ENCODE data around the gene OGT. TPM values are rescaled to one million over a fixed set of nuclear protein-coding genes. Genes with fewer than 3 reads are reported as not detected.

OGT gene
- total and polyA plus RNA-seq, 10 of the 15 experiments (the other 5 are each of a cell fraction or from before 2014, with no cell fraction given): 38.2 to 671 (median 107) TPM

DNA sequence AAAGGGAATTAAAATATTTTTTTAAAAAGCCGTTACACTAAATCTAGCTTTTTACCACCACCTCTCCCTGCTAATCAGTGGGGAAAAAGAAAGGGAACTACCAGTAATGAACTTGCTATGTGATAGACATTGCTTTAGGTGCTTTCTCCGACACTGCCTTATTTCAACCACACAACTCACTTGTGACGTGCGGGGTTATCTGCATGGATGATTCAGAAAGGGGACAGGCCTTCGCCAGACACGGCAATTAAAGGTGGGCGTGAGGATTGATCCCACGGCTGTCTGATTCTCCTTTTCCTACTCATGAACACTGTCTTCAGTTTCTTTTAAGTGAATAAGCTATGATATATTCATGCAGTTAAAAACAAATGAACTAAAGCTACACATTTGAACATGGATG, 86.3 kb downstream of the OGT start (continued):
- TF ChIP-seq RB1 (IDR thresholded peaks at IDR 0.05; ENCODE audit: borderline replicate concordance) (no peak), TCF12 (IDR thresholded peaks at IDR 0.05; ENCODE audit: low read depth, low read length) (peak; percentile 75), POLR2AphosphoS5 (IDR thresholded peaks at IDR 0.05; ENCODE audit: low read length) (no peak), EP300 (IDR thresholded peaks at IDR 0.05; ENCODE audit: borderline replicate concordance in 1 of 2, control insufficient read depth in 1 of 2, low read depth in 2 of 2, low read length in 2 of 2) (peak; percentile 66 to 89; a peak in 2 of 4 replicates), PAX5 (IDR thresholded peaks at IDR 0.05; ENCODE audit: borderline replicate concordance, low read depth, low read length) (peak; percentile 87), CEBPB (IDR thresholded peaks at IDR 0.05; ENCODE audit: borderline replicate concordance in 1 of 2, low read depth in 2 of 2, low read length in 2 of 2) (no peak), BCL11A (IDR thresholded peaks at IDR 0.05; ENCODE audit: low read depth, low read length) (peak; percentile 74; the same call in 1 of the 2 replicates), PML (IDR thresholded peaks at IDR 0.05; ENCODE audit: low read length) (no peak), POU2F2 (IDR thresholded peaks at IDR 0.05; ENCODE audit: borderline replicate concordance, low read depth, low read length) (peak; percentile 49; the same call in 1 of the 3 replicates), MTA2 (IDR thresholded peaks at IDR 0.05; ENCODE audit: low read depth) (peak; percentile 93), TARDBP (IDR thresholded peaks at IDR 0.05; ENCODE audit: borderline replicate concordance) (no peak), MEF2B (IDR thresholded peaks at IDR 0.05; ENCODE audit: partially characterized antibody, poor library complexity, severe bottlenecking) (peak; percentile 52), SPI1 (IDR thresholded peaks at IDR 0.05; ENCODE audit: borderline replicate concordance, insufficient read depth, low read depth, low read length) (no peak), KLF5 (IDR thresholded peaks at IDR 0.05; ENCODE audit: partially characterized antibody) (no peak), BHLHE40 (IDR thresholded peaks at IDR 0.05; ENCODE audit: borderline replicate concordance in 1 of 2, low read depth in 2 of 2, low read length in 1 of 2) (peak in 1 of 2 experiments; percentile 53; a peak in 1 of 4 replicates), MXI1 (IDR thresholded peaks at IDR 0.05; ENCODE audit: low read depth, low read length) (peak; percentile 40; the same call in 1 of the 2 replicates), ATF7 (IDR thresholded peaks at IDR 0.05; ENCODE audit: low read depth) (peak; percentile 68), POLR2AphosphoS2 (IDR thresholded peaks at IDR 0.05; ENCODE audit: low read depth, low read length) (no peak), SP1 (IDR thresholded peaks at IDR 0.05; ENCODE audit: low read depth, low read length) (peak; percentile 35)
- TF ChIP-seq, protein P1, sequence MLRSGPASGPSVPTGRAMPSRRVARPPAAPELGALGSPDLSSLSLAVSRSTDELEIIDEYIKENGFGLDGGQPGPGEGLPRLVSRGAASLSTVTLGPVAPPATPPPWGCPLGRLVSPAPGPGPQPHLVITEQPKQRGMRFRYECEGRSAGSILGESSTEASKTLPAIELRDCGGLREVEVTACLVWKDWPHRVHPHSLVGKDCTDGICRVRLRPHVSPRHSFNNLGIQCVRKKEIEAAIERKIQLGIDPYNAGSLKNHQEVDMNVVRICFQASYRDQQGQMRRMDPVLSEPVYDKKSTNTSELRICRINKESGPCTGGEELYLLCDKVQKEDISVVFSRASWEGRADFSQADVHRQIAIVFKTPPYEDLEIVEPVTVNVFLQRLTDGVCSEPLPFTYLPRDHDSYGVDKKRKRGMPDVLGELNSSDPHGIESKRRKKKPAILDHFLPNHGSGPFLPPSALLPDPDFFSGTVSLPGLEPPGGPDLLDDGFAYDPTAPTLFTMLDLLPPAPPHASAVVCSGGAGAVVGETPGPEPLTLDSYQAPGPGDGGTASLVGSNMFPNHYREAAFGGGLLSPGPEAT (IDR thresholded peaks at IDR 0.05; ENCODE audit: low read depth): peak; percentile 63; the same call in 1 of the 2 replicates
- TF ChIP-seq, protein P2, sequence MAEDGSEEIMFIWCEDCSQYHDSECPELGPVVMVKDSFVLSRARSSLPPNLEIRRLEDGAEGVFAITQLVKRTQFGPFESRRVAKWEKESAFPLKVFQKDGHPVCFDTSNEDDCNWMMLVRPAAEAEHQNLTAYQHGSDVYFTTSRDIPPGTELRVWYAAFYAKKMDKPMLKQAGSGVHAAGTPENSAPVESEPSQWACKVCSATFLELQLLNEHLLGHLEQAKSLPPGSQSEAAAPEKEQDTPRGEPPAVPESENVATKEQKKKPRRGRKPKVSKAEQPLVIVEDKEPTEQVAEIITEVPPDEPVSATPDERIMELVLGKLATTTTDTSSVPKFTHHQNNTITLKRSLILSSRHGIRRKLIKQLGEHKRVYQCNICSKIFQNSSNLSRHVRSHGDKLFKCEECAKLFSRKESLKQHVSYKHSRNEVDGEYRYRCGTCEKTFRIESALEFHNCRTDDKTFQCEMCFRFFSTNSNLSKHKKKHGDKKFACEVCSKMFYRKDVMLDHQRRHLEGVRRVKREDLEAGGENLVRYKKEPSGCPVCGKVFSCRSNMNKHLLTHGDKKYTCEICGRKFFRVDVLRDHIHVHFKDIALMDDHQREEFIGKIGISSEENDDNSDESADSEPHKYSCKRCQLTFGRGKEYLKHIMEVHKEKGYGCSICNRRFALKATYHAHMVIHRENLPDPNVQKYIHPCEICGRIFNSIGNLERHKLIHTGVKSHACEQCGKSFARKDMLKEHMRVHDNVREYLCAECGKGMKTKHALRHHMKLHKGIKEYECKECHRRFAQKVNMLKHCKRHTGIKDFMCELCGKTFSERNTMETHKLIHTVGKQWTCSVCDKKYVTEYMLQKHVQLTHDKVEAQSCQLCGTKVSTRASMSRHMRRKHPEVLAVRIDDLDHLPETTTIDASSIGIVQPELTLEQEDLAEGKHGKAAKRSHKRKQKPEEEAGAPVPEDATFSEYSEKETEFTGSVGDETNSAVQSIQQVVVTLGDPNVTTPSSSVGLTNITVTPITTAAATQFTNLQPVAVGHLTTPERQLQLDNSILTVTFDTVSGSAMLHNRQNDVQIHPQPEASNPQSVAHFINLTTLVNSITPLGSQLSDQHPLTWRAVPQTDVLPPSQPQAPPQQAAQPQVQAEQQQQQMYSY (CRISPR knock-in tag; IDR thresholded peaks at IDR 0.05): no peak
- TF ChIP-seq, protein P3, sequence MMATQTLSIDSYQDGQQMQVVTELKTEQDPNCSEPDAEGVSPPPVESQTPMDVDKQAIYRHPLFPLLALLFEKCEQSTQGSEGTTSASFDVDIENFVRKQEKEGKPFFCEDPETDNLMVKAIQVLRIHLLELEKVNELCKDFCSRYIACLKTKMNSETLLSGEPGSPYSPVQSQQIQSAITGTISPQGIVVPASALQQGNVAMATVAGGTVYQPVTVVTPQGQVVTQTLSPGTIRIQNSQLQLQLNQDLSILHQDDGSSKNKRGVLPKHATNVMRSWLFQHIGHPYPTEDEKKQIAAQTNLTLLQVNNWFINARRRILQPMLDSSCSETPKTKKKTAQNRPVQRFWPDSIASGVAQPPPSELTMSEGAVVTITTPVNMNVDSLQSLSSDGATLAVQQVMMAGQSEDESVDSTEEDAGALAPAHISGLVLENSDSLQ (IDR thresholded peaks at IDR 0.05): peak; percentile 59; the same call in 1 of the 2 replicates

Measured in GM12878 (cell line).